Esophagus muscularis mucosa (tissue), 4 donors: ENCODE data around the gene TKTL1. TPM values are rescaled to one million over a fixed set of nuclear protein-coding genes. Genes with fewer than 3 reads are reported as not detected.
A peak's percentile ranks its signal among the peaks of the same experiment; 100 is the strongest.
"Not testable (repeated sequence)": the region's sequence is repeated elsewhere in the genome, so short reads cannot be mapped to it uniquely, and the experiment has no call there.

Experiments
- DNase-seq: peaks from one replicate; pipeline ENCODE4 v3.0.0-alpha.2; 2017; ENCODE audit errors: extremely low spot score
- H3K27ac ChIP-seq, 4 donors: fragments of 200-600 bp; sonication (generic); replicated peaks in 1 of 4; 1 replicate in 3 of 4; 2 replicates in 1 of 4; pipeline ENCODE4 v1.5.1; 2016 to 2019; ENCODE audit warnings: mild to moderate bottlenecking in 1 of 4
- H3K27me3 ChIP-seq, 4 donors: fragments of 200-600 bp; sonication (generic); one replicate each; pipeline versions ENCODE4 v1.5.1 to v1.6.0; 2016 to 2019
- H3K36me3 ChIP-seq, 4 donors: fragments of 200-600 bp; sonication (generic); one replicate each; pipeline ENCODE4 v1.5.1; 2016 to 2019
- H3K4me1 ChIP-seq, 4 donors: fragments of 200-600 bp; sonication (generic); one replicate each; pipeline ENCODE4 v1.5.1; 2016 to 2019
- H3K4me3 ChIP-seq, 4 donors: fragments of 200-600 bp; sonication (generic); 1 replicate in 2 of 4; 2 replicates in 2 of 4; pipeline ENCODE4 v1.5.1; 2016 to 2019; ENCODE audit warnings: mild to moderate bottlenecking in 4 of 4, moderate library complexity in 1 of 4
- H3K9me3 ChIP-seq, 4 donors: fragments of 200-600 bp; sonication (generic); 1 replicate in 3 of 4; 2 replicates in 1 of 4; pipeline ENCODE4 v1.5.1; 2016 to 2019
- EP300 ChIP-seq: sonication (generic); formaldehyde crosslinking; IDR thresholded peaks from one replicate; pipeline ENCODE4 v1.6.1; 2017; ENCODE audit warnings: antibody characterized with exemption
- POLR2A ChIP-seq: fragments of 450-650 bp; IDR thresholded peaks from one replicate; pipeline ENCODE4 v1.6.1; 2017; ENCODE audit warnings: antibody characterized with exemption, moderate library complexity, mild to moderate bottlenecking, low read depth
- POLR2AphosphoS5 ChIP-seq, 2 donors: sonication (generic); formaldehyde crosslinking; IDR thresholded peaks; one replicate each; pipeline ENCODE4 v1.6.1; 2017; ENCODE audit warnings: antibody characterized with exemption in 2 of 2
- WGBS: methylation state at CpG from one replicate; pipeline ENCODE4 v1.1.5; 2018; 5-methylcytosine and 5-hydroxymethylcytosine counted together
- intact Hi-C: fragments of 100-400 bp; cut with DNase I; formaldehyde crosslinking; loops from one replicate; pipeline ENCODE4 v1.15.1; 2023
- total RNA-seq, 4 donors: library from RNA; depleted of rRNA; stranded (reverse); fragments of >200 nt; gene quantifications; one replicate each; pipeline versions ENCODE4 v1.1.0 to v1.2.1, GENCODE V29; 2016
- TF ChIP-seq, protein P1 (sequence below), 3 experiments: fragments of 200-600 bp in 2 of 3; fragments of 450-650 bp in 1 of 3; sonication (generic) in 2 of 3; IDR thresholded peaks; one replicate each; pipeline ENCODE4 v1.5.1; 2017 to 2019; ENCODE audit warnings: antibody characterized with exemption in 3 of 3, mild to moderate bottlenecking in 2 of 3, moderate library complexity in 1 of 3

TKTL1 gene
- total RNA-seq, 4 donors from 2014 or later: not detected

DNA sequence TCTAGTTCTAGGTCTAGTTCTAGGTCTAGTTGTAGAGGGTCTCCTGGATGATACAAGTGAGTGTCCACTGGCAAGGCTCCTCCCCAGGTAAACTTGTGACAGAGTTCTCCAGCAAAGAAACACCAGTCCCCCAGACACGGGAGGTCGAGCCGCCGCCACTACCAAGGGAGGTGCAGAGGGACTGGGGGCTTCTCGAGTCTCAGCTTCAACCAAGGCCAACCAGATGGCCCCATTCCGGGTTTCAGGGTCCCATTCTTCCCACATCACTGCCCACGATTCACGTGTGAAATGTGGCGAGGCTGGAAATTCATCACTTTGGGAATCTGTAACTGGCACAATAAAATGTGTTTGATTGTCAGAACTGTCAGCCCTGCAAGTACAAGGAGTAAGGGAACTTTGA lies 37.5 kb downstream of the TKTL1 start:
- WGBS: 88% methylated on average over 5 of the region's 9 CpGs
- H3K27me3 ChIP-seq: no peaks in the 10 kb centered on the region
- H3K9me3 ChIP-seq: no peaks in the 10 kb centered on the region
- H3K27ac ChIP-seq: no peak overlapping the region
- no peak for DNase-seq
- intact Hi-C loops: no loop called here
- no peaks in the 10 kb centered on the region for H3K36me3 ChIP-seq
- no peaks in the 10 kb centered on the region for H3K4me1 ChIP-seq
- TF ChIP-seq, protein P1, sequence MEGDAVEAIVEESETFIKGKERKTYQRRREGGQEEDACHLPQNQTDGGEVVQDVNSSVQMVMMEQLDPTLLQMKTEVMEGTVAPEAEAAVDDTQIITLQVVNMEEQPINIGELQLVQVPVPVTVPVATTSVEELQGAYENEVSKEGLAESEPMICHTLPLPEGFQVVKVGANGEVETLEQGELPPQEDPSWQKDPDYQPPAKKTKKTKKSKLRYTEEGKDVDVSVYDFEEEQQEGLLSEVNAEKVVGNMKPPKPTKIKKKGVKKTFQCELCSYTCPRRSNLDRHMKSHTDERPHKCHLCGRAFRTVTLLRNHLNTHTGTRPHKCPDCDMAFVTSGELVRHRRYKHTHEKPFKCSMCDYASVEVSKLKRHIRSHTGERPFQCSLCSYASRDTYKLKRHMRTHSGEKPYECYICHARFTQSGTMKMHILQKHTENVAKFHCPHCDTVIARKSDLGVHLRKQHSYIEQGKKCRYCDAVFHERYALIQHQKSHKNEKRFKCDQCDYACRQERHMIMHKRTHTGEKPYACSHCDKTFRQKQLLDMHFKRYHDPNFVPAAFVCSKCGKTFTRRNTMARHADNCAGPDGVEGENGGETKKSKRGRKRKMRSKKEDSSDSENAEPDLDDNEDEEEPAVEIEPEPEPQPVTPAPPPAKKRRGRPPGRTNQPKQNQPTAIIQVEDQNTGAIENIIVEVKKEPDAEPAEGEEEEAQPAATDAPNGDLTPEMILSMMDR (IDR thresholded peaks at IDR 0.05): no peak
- TF ChIP-seq POLR2AphosphoS5 (IDR thresholded peaks at IDR 0.05) (no peak), EP300 (no peak), POLR2A (no peak)
- H3K4me3 ChIP-seq: no peak overlapping the region

DNA sequence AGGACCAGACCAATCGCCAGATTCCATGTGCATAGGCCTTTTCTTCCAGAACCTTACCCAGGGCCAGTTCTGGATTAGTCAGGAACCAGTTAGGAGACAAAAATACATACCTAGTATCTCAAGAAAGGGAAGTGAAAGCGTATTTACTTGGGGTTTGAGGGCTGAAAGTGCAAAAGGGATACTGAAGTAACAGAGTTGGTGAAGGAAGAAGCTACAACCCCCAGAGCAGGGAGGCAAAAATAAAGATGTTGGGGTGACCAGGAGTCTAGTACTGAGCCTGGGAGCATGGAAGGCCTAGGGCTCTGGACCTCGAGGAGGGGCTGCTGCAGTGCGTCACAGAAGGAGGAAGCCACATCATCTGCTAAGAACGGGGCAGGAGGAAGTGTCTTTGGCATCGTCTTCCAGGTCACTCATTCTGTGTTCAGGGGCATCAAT lies 38.3 kb downstream of the TKTL1 start:
- Histone ChIP-seq H3K4me3 (no peak overlapping the region), H3K4me1 (no peaks in the 10 kb centered on the region), H3K27ac (no peak overlapping the region), H3K9me3 (no peaks in the 10 kb centered on the region), H3K27me3 (no peaks in the 10 kb centered on the region), H3K36me3 (no peaks in the 10 kb centered on the region)
- whole genome bisulfite sequencing: 63% methylated on average over 6 of the region's 6 CpGs
- DNase-seq: no peak
- intact Hi-C loops: no loop called here
- TF ChIP-seq POLR2AphosphoS5 (IDR thresholded peaks at IDR 0.05) (no peak), EP300 (no peak), POLR2A (no peak)
- TF ChIP-seq, protein P1 (IDR thresholded peaks at IDR 0.05): no peak

DNA sequence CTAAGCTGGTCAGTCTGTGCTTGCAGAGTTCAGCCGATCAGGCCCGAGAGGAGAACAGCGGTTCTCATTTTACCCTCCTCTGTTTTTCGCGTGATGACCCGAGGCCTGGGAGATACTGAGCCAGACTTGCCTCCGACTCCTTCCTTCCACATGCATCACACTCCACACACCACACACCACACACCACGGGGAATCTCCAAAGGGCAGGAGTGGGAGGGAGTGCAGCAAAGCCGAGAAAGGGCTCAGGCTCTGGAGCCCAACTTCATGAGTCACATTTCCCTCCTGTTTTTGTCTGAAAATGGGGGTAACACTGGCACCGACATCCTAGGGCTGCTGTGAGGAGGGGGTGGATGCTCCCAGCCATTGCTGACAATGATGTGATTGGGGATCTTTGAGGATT lies 38.9 kb downstream of the TKTL1 start:
- H3K4me1 ChIP-seq: no peaks in the 10 kb centered on the region
- no peak overlapping the region for H3K4me3 ChIP-seq
- WGBS: 72% methylated on average over 10 of the region's 10 CpGs
- no peak for TF ChIP-seq POLR2A
- TF ChIP-seq, protein P1 (IDR thresholded peaks at IDR 0.05): no peak
- TF ChIP-seq EP300: no peak
- TF ChIP-seq POLR2AphosphoS5 (IDR thresholded peaks at IDR 0.05): no peak
- DNase-seq: no peak
- no peaks in the 10 kb centered on the region for H3K36me3 ChIP-seq
- H3K27ac ChIP-seq: no peak overlapping the region
- intact Hi-C loops: no loop called here
- no peaks in the 10 kb centered on the region for H3K27me3 ChIP-seq
- H3K9me3 ChIP-seq: no peaks in the 10 kb centered on the region

DNA sequence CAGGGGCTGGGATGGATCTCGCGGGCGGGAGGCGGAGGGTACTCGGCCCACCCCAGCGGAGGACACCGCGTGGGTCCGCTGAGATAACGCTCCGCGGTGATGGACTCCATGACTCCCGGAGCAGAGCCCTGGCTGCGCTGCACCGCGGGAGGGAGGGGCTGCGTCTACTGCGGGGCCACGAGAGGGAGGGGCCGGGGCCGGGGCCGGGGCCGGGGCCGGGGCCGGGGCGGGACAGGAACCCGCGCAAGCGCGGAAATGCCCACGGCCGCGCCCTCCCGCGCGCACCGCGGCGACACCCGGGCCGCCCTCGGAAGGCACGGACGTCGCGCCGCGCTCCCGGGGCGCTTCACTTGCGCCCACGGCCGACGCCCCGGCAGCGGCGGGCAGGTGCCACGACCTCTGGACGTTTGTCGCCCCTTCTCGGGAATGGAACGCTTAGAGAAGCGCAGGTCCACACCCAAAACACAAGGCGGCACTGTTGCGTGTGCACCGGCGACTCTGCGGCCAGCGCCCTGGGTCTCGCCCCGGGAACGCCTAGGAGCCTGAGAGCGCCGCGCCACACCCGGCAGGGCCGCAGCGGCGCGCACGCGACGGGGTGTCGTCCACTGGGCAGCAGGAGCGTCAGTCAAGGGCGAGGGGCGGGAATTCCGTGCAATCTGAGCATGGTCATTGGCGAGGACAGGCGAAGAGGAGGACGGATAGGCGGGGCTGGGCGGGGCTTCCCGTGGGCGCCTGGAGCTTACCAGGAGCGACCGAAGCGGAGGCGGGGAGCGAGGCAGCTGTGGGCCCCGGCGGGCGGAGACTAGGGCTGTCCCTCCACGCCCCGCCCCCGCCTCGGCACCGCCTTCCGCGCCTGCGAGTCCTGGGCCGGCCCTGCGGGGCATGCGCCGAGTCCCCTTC lies 46.1 kb downstream of the TKTL1 start:
- DNase-seq: not testable (repeated sequence)

DNA sequence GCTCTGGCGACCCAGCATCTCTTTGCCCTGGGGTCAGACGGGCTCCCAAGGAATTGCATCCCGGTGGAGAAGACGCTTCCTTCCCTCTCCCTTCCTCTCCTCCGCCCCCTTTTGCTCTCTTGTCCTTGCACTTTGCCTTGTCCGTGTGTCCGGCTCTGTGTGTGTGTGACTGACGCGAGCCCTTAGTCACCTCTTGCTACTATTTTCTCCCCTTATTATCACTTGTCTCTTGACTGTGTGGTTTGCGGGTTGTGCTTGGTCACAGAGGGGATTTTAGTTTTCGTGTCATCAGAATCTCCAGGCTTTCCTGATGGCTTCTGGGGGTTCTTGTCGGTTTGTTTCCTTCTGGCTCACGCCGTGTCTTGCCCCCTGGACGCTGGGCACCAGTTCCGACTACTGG lies 47.5 kb downstream of the TKTL1 start:
- H3K4me1 ChIP-seq, H3K36me3 ChIP-seq, H3K4me3 ChIP-seq, H3K9me3 ChIP-seq, H3K27ac ChIP-seq, intact Hi-C loops, DNase-seq, H3K27me3 ChIP-seq: not testable (repeated sequence)
- WGBS: no CpG with 5 or more reads among the region's 16 CpGs

More for the DNA sequence above, 46.1 kb downstream of the TKTL1 start:
- peak overlapping the region in 1 of 4 donors; percentile 64 for H3K27ac ChIP-seq
- H3K9me3 ChIP-seq, intact Hi-C loops, H3K27me3 ChIP-seq, H3K36me3 ChIP-seq, H3K4me1 ChIP-seq: not testable (repeated sequence)
- WGBS: no CpG with 5 or more reads among the region's 115 CpGs
- H3K4me3 ChIP-seq: peak overlapping the region in 1 of 4 donors; percentile 26

DNA sequence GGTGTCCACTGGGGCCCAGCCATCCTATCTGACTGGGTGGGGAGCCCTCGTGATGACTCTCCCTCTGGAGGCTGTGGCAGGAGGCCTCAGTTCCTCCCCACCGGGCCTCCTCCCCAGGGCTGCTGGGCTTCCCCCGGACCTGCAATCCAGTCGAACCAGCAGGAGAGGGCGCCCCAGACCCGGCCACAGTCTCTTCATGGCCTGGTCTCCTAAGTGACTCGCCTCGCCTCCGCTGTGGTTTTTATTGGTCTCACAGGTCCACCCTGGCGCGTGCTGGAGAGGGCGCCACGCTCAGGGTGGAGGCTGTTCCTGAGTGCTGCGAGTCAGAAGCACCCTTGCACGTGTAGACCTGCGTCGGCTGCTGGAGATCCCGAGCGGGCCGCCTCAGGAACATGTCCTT lies 48.0 kb downstream of the TKTL1 start:
- H3K27me3 ChIP-seq, H3K9me3 ChIP-seq, H3K27ac ChIP-seq, intact Hi-C loops, H3K36me3 ChIP-seq, DNase-seq, H3K4me3 ChIP-seq, H3K4me1 ChIP-seq: not testable (repeated sequence)
- WGBS: no CpG with 5 or more reads among the region's 20 CpGs
